ENCODE data around the gene HES4. TPM values are rescaled to one million over a fixed set of nuclear protein-coding genes. Genes with fewer than 3 reads are reported as not detected.

Gene HES4
- total and polyA plus RNA-seq, 10 of the 15 experiments (the other 5 are each of a cell fraction or from before 2014, with no cell fraction given), result 0.44 to 1.7 (median 0.85) TPM; not detected in 5

DNA sequence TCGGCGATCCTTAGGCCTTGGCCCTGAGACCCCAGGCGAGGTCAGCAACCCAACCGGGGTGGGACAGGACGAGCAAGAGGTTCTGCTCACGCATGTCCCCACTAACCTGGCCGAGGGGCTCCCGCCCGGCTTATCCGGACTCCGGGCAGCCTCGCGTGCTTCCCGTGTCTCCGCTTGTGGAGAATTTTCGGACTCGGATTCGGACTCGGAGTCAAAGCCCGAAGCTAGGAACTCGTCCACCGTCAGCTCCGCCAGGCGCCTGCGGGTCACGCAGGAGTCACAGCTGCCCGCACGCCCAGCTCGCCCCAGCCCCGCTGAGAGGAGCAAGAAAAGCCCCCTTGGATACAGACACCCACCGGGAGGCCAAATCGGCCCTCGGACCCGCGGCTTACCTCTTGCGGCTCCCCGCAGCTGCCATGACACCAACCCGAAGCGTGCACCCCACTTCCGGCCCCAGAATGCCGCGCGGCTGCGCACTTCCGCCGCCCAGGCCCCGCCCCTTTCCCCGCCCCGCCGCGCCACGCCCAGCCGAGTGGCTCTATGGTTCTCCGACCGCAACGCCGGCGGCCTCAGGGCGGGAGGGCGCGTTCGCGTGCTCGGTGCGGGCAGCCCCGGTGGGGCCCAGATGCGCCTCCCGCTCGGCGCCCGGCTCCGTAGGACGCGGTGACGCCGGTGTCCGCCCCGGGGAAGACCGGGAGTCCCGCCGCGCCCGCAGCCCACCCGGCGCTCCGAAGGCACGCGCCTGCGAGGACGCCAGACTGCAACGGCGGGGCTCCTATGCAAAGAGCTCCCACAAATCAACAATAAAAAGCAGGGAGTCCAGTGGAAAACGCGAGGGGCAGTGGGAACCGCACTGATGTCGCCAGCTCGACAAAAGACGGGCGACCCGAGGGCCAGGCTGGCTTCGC, 40.8 kb downstream of the HES4 start, which contains the start of gene NOC2L:
TSS of gene NOC2L (minus strand) at position 434 of the 908 bp plus-strand sequence. CDS start at position 418, 16 bp downstream.
- no peaks in the 10 kb centered on the region for H4K20me1 ChIP-seq (ENCODE audit: control insufficient read depth, insufficient read depth)
- peaks cover 17% of the 10 kb centered on the region for H3K4me1 ChIP-seq (ENCODE audit: control insufficient read depth, insufficient read depth, low read length)
- H3K4me2 ChIP-seq (ENCODE audit: control insufficient read depth, insufficient read depth), result peak within 1 kb of the TSS; percentile 73
- WGBS (ENCODE audit: insufficient coverage, insufficient replicate concordance, low lambda C conversion rate, missing lambda C conversion rate), result 6% methylated on average over 58 of the region's 101 CpGs
- H3K79me2 ChIP-seq (ENCODE audit: control insufficient read depth, insufficient read depth, low read length), result peaks cover 20% of the 10 kb centered on the region
- intact Hi-C loops (cut with micrococcal nuclease; ENCODE audit: unreplicated experiment) (no loop called here), in situ Hi-C loops (cut with MboI) (no loop called here)
- BruUV-seq (replicated peaks), result TSS peak; percentile 82
- H3K9ac ChIP-seq (ENCODE audit: control insufficient read depth, insufficient read depth, low read length), result peak within 1 kb of the TSS; percentile 94
- RAD21 ChIA-PET (ENCODE audit: unreplicated experiment), result interaction anchor here (1.8 kb wide), 1 partner anchor 54 kb away, joined by 5 read pairs; no protein-coding TSS in a partner anchor
- peaks cover 6 to 16% of the 10 kb centered on the region in 2 experiments; a peak in 3 of 4 replicates for H3K36me3 ChIP-seq (ENCODE audit: control insufficient read depth in 2 of 2, insufficient read depth in 2 of 2, low read length in 1 of 2)
- SMC1A ChIA-PET (ENCODE audit: uncharacterized antibody, unreplicated experiment), result interaction anchor here (0.9 kb wide), 1 partner anchor 54 kb away, joined by 3 read pairs; no protein-coding TSS in a partner anchor
- CTCF ChIA-PET, result interaction anchor here (1.0 to 1.5 kb wide), 7 partner anchors 11 to 105 kb away, joined by 3 to 5 read pairs (median 4); no protein-coding TSS in a partner anchor
- no peaks in the 10 kb centered on the region for H3K9me3 ChIP-seq (replicated peaks; ENCODE audit: control insufficient read depth, insufficient read depth, low read length)
- peak; percentile 80 for FAIRE-seq
- ATAC-seq, result peak; percentile 91
- DNase-seq (ENCODE audit: low read depth, low spot score), result peak; percentile 46
- H2AFZ ChIP-seq (ENCODE audit: control insufficient read depth, low read depth, low read length), result peak within 1 kb of the TSS; percentile 76
- no peaks in the 10 kb centered on the region for H3K27me3 ChIP-seq (replicated peaks in 1 of 2; ENCODE audit: control insufficient read depth in 2 of 2, insufficient read depth in 2 of 2, low read length in 1 of 2)
- H3K4me3 ChIP-seq, result peak within 1 kb of the TSS; percentile 100
- POLR2A ChIA-PET, result interaction anchor here (0.6 to 0.8 kb wide), 2 partner anchors 53 to 566 kb away, joined by 3 read pairs; no protein-coding TSS in a partner anchor
- peak within 1 kb of the TSS; percentile 70 for H3K27ac ChIP-seq (ENCODE audit: control insufficient read depth, insufficient read depth)
- TF ChIP-seq, protein P1, sequence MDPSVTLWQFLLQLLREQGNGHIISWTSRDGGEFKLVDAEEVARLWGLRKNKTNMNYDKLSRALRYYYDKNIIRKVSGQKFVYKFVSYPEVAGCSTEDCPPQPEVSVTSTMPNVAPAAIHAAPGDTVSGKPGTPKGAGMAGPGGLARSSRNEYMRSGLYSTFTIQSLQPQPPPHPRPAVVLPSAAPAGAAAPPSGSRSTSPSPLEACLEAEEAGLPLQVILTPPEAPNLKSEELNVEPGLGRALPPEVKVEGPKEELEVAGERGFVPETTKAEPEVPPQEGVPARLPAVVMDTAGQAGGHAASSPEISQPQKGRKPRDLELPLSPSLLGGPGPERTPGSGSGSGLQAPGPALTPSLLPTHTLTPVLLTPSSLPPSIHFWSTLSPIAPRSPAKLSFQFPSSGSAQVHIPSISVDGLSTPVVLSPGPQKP (IDR thresholded peaks at IDR 0.05; ENCODE audit: low read depth, low read length), result peak; percentile 68; the same call in 1 of the 2 replicates
- TF ChIP-seq CHD1 (IDR thresholded peaks at IDR 0.05; ENCODE audit: low read depth, low read length), result no peak
- TF ChIP-seq ZSCAN29 (IDR thresholded peaks at IDR 0.05), result no peak
- no peak for TF ChIP-seq ZZZ3 (IDR thresholded peaks at IDR 0.05; ENCODE audit: control insufficient read depth, insufficient read length, low read depth)
- no peak for TF ChIP-seq MTA3 (IDR thresholded peaks at IDR 0.05; ENCODE audit: borderline replicate concordance, low read length)
- TF ChIP-seq CEBPB (IDR thresholded peaks at IDR 0.05; ENCODE audit: borderline replicate concordance in 1 of 2, low read depth in 2 of 2, low read length in 2 of 2), result no peak
- no peak for TF ChIP-seq FOS (IDR thresholded peaks at IDR 0.05; ENCODE audit: borderline replicate concordance, extremely low read depth, insufficient read length)
- peak; percentile 88 for TF ChIP-seq GABPA (IDR thresholded peaks at IDR 0.05; ENCODE audit: low read depth)
- TF ChIP-seq KLF5 (IDR thresholded peaks at IDR 0.05; ENCODE audit: partially characterized antibody), result no peak
- TF ChIP-seq, protein P2, sequence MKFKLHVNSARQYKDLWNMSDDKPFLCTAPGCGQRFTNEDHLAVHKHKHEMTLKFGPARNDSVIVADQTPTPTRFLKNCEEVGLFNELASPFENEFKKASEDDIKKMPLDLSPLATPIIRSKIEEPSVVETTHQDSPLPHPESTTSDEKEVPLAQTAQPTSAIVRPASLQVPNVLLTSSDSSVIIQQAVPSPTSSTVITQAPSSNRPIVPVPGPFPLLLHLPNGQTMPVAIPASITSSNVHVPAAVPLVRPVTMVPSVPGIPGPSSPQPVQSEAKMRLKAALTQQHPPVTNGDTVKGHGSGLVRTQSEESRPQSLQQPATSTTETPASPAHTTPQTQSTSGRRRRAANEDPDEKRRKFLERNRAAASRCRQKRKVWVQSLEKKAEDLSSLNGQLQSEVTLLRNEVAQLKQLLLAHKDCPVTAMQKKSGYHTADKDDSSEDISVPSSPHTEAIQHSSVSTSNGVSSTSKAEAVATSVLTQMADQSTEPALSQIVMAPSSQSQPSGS (IDR thresholded peaks at IDR 0.05; ENCODE audit: low read length), result no peak
- no peak for TF ChIP-seq SREBF1 (IDR thresholded peaks at IDR 0.05; ENCODE audit: low read length)
- TF ChIP-seq TBL1XR1 (IDR thresholded peaks at IDR 0.05; ENCODE audit: low read depth, low read length), result 0 out of 2 replicates have a peak, but pooled peaks have one; percentile 21
- no peak for TF ChIP-seq STAT1 (conservative IDR thresholded peaks at IDR 0.05)
- TF ChIP-seq CBFB (IDR thresholded peaks at IDR 0.05; ENCODE audit: low read depth), result peak; percentile 73; the same call in 1 of the 2 replicates
- no peak for TF ChIP-seq MEF2A (IDR thresholded peaks at IDR 0.05; ENCODE audit: insufficient read depth, low read depth, low read length)
- no peak for TF ChIP-seq EZH2 (IDR thresholded peaks at IDR 0.05; ENCODE audit: borderline replicate concordance, control insufficient read depth, low read depth, low read length)
- peak; percentile 96 for TF ChIP-seq YY1 (IDR thresholded peaks at IDR 0.05; ENCODE audit: low read depth, low read length)
- TF ChIP-seq YBX1 (IDR thresholded peaks at IDR 0.05), result no peak
- no peak for TF ChIP-seq CHD4 (IDR thresholded peaks at IDR 0.05)
- no peak for TF ChIP-seq RAD51 (IDR thresholded peaks at IDR 0.05)
- TF ChIP-seq NFYB (IDR thresholded peaks at IDR 0.05; ENCODE audit: insufficient read depth, low read depth, low read length), result no peak

Measured in GM12878 (cell line).